Spleen (tissue), 7 donors: ENCODE measurements around the gene SIK3.

Experiments
- CTCF ChIP-seq, 11 experiments: fragments of 200-600 bp in 7 of 11; fragments of 450-650 bp in 4 of 11; sonication (generic) in 4 of 11; IDR thresholded peaks in 8 of 11; conservative IDR thresholded peaks in 3 of 11; 1 replicate in 7 of 11; 2 replicates in 4 of 11; pipeline versions ENCODE4 v1.4.0 to v1.8.0; 2016 to 2021; ENCODE audit warnings: antibody characterized with exemption in 11 of 11, inconsistent platforms in 4 of 11, mild to moderate bottlenecking in 1 of 11
- POLR2A ChIP-seq, 3 donors: fragments of 450-650 bp; IDR thresholded peaks; one replicate each; pipeline ENCODE4 v1.5.1; 2017; ENCODE audit warnings: antibody characterized with exemption in 3 of 3, mild to moderate bottlenecking in 1 of 3
- POLR2AphosphoS5 ChIP-seq, 3 donors: sonication (generic); formaldehyde crosslinking; IDR thresholded peaks; one replicate each; pipeline ENCODE4 v1.5.1; 2017; ENCODE audit warnings: antibody characterized with exemption in 3 of 3
- donor health status: DM: no; HTN: no; CAD: no; lungs with moderate emphysema.
- donor health status: DM: no; HTN: no; CAD: no.
- donor health status: DM: no; HTN: no; CAD: no.

- TF ChIP-seq CTCF (IDR thresholded peaks at IDR 0.05 in 8 of 11, conservative IDR thresholded peaks at IDR 0.05 in 3 of 11) = no peak
- no peak for TF ChIP-seq POLR2A (IDR thresholded peaks at IDR 0.05)
- no peak for TF ChIP-seq POLR2AphosphoS5 (IDR thresholded peaks at IDR 0.05)
Measured at GRCh38 chr11:116844722-116845121, 253.5 kb downstream of the SIK3 start.
